ENCODE measurements around the gene RPH3AL.

GRCh38 chr17:351875-352420, 659 bp downstream of the RPH3AL start:
- no peak for TF ChIP-seq CTCF (IDR thresholded peaks at IDR 0.05)
- no peak for TF ChIP-seq EP300 (IDR thresholded peaks at IDR 0.05)

Measured in ovary (tissue), 3 donors.